CD14-positive monocyte (primary cell): ENCODE data around the gene SNW1. TPM values are rescaled to one million over a fixed set of nuclear protein-coding genes. Genes with fewer than 3 reads are reported as not detected.

Experiments
- DNase-seq, 3 donors: peaks; one replicate each; pipeline ENCODE4 v3.0.0-alpha.2; 2011 to 2022
- H2AFZ ChIP-seq: 2 replicates; pipeline ENCODE4 v1.6.0; 2012; ENCODE audit warnings: mild to moderate bottlenecking, low read depth, low read length, inconsistent platforms; ENCODE audit not compliant: insufficient read depth, poor library complexity, severe bottlenecking
- H3K27ac ChIP-seq, 2 donors: 1 replicate in 1 of 2; 2 replicates in 1 of 2; pipeline ENCODE4 v1.5.1; 2012 to 2013; ENCODE audit warnings: low read length in 2 of 2, control low read depth in 1 of 2, inconsistent platforms in 1 of 2, low read depth in 1 of 2, mild to moderate bottlenecking in 1 of 2
- H3K27me3 ChIP-seq, 2 donors: one replicate each; pipeline versions ENCODE4 v1.6.0 to v1.6.1; 2011 to 2013; ENCODE audit warnings: low read length in 2 of 2; ENCODE audit not compliant: control insufficient read depth in 2 of 2, insufficient read depth in 2 of 2
- H3K36me3 ChIP-seq, 2 donors: replicated peaks in 1 of 2; 1 replicate in 1 of 2; 2 replicates in 1 of 2; pipeline versions ENCODE4 v1.5.1 to v1.6.1; 2012 to 2013; ENCODE audit warnings: low read length in 2 of 2, control low read depth in 1 of 2, inconsistent platforms in 1 of 2, mild to moderate bottlenecking in 1 of 2; ENCODE audit not compliant: insufficient read depth in 2 of 2, control insufficient read depth in 1 of 2
- H3K4me1 ChIP-seq, 2 donors: 1 replicate in 1 of 2; 2 replicates in 1 of 2; pipeline versions ENCODE4 v1.5.1 to v1.6.1; 2012 to 2013; ENCODE audit warnings: low read length in 2 of 2, control low read depth in 1 of 2, inconsistent platforms in 1 of 2, mild to moderate bottlenecking in 1 of 2, moderate library complexity in 1 of 2; ENCODE audit not compliant: insufficient read depth in 2 of 2, control insufficient read depth in 1 of 2
- H3K4me2 ChIP-seq: replicated peaks from 2 replicates; pipeline ENCODE3; 2012; ENCODE audit warnings: low read length, moderate library complexity, mild to moderate bottlenecking; ENCODE audit not compliant: poor library complexity, severe bottlenecking; ENCODE audit errors: extremely low read depth
- H3K4me3 ChIP-seq, 3 experiments: fragments of 200-600 bp in 1 of 3; sonication (generic) in 1 of 3; replicated peaks in 1 of 3; 1 replicate in 2 of 3; 2 replicates in 1 of 3; pipeline ENCODE4 v1.5.1; 2011 to 2013; ENCODE audit warnings: low read length in 3 of 3, mild to moderate bottlenecking in 3 of 3, control low read depth in 2 of 3, low read depth in 2 of 3, inconsistent platforms in 1 of 3, moderate library complexity in 1 of 3
- H3K79me2 ChIP-seq: 2 replicates; pipeline ENCODE4 v1.6.0; 2012; ENCODE audit warnings: mild to moderate bottlenecking, control low read depth, inconsistent platforms, low read length, moderate library complexity; ENCODE audit not compliant: insufficient read depth
- H3K9ac ChIP-seq: 2 replicates; pipeline ENCODE4 v1.6.0; 2017; ENCODE audit warnings: low read length, mild to moderate bottlenecking; ENCODE audit not compliant: insufficient read depth, poor library complexity, severe bottlenecking
- H3K9me3 ChIP-seq, 2 donors: replicated peaks in 1 of 2; 1 replicate in 1 of 2; 2 replicates in 1 of 2; pipeline versions ENCODE4 v1.5.1 to v1.6.1; 2012 to 2013; ENCODE audit warnings: low read length in 2 of 2, control low read depth in 1 of 2; ENCODE audit not compliant: control insufficient read depth in 1 of 2, insufficient read depth in 1 of 2
- H4K20me1 ChIP-seq: 2 replicates; pipeline ENCODE4 v1.6.0; 2012; ENCODE audit warnings: mild to moderate bottlenecking, low read length, control low read depth, moderate library complexity; ENCODE audit not compliant: insufficient read depth
- H3K27ac Mint-ChIP-seq, 7 donors: one replicate each; pipeline ENCODE4 v1.8.0; 2020; ENCODE audit warnings: mild to moderate bottlenecking in 7 of 7, mixed read lengths in 7 of 7, moderate library complexity in 6 of 7, inconsistent platforms in 2 of 7
- H3K27me3 Mint-ChIP-seq, 3 donors: one replicate each; pipeline ENCODE4 v1.8.0; 2021 to 2022; ENCODE audit warnings: low read depth in 3 of 3, mild to moderate bottlenecking in 3 of 3, mixed read lengths in 3 of 3, moderate library complexity in 3 of 3, inconsistent platforms in 1 of 3
- H3K36me3 Mint-ChIP-seq, 2 donors: one replicate each; pipeline ENCODE4 v1.8.0; 2020; ENCODE audit warnings: mixed read lengths in 2 of 2, inconsistent platforms in 1 of 2, mild to moderate bottlenecking in 1 of 2
- H3K4me1 Mint-ChIP-seq: one replicate; pipeline ENCODE4 v1.8.0; 2020; ENCODE audit warnings: mild to moderate bottlenecking, mixed read lengths
- H3K4me3 Mint-ChIP-seq, 2 donors: one replicate each; pipeline ENCODE4 v1.8.0; 2020; ENCODE audit warnings: mild to moderate bottlenecking in 2 of 2, mixed read lengths in 2 of 2, moderate library complexity in 1 of 2
- H3K9me3 Mint-ChIP-seq, 7 donors: one replicate each; pipeline ENCODE4 v1.8.0; 2020 to 2022; ENCODE audit warnings: mixed read lengths in 7 of 7, mild to moderate bottlenecking in 6 of 7, moderate library complexity in 6 of 7, inconsistent platforms in 2 of 7
- WGBS: methylation state at CpG from one replicate; pipeline ENCODE4 v1.1.5; 2013; ENCODE audit warnings: missing lambda C conversion rate; ENCODE audit not compliant: insufficient coverage; 5-methylcytosine and 5-hydroxymethylcytosine counted together
- intact Hi-C, 2 donors: fragments of 100-400 bp; cut with micrococcal nuclease; formaldehyde crosslinking; loops; one replicate each; pipeline versions ENCODE4 v1.15.0 to v1.15.1; 2023
- polyA plus RNA-seq, 3 donors: library from polyadenylated mRNA; depleted of rRNA in 1 of 3; unstranded in 2 of 3; stranded (reverse) in 1 of 3; fragments of 300-500 nt in 2 of 3; fragments of >200 nt in 1 of 3; fragmentation: Illumina TruSeq in 2 of 3; gene quantifications; 1 replicate in 2 of 3; 2 replicates in 1 of 3; pipeline ENCODE4 v1.2.3, GENCODE V29; 2012 to 2021
- TF ChIP-seq, protein P1 (sequence below): fragments of 200-600 bp; IDR thresholded peaks from one replicate; pipeline ENCODE4 v1.8.0; 2022; ENCODE audit warnings: antibody characterized with exemption, mild to moderate bottlenecking

SNW1 gene
- polyA plus RNA-seq, 3 donors = 17.4 to 74.6 (median 50.6) TPM

DNA sequence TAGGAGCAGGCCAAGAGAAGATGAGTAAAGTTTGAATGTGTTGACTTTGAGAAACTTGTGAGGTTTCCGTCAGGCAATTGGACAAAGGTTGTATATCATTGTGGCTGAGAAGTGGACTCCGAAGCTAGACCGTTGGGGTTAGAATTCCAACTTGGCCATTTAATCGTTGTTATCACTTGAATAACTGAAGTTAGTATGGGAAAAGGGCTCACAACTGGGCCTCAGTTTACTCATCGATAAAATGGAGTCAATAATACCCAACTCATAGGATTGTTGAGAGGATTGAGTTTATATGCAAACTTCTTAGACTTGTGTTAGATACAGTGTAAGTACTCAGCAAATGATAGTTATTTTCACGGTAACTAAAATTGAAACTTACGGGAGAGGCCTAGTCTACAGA lies 52.2 kb downstream of the SNW1 start:
- Mint-ChIP-seq H3K27ac (peak overlapping the region in 6 of 7 donors; percentile 62 to 97 (median 91)), H3K9me3 (no peaks in the 10 kb centered on the region), H3K36me3 (peaks cover 34 to 54% of the 10 kb centered on the region in 2 donors), H3K4me3 (peak overlapping the region; percentile 92 to 97), H3K4me1 (peaks cover 28% of the 10 kb centered on the region), H3K27me3 (no peaks in the 10 kb centered on the region)
- H3K4me1 ChIP-seq = peaks cover 23 to 32% of the 10 kb centered on the region in 2 donors
- H3K27ac ChIP-seq = peak overlapping the region in 1 of 2 donors; percentile 83
- peak overlapping the region; percentile 98 to 100 (median 98) for H3K4me3 ChIP-seq
- no peaks in the 10 kb centered on the region for H3K9me3 ChIP-seq
- peak overlapping the region; percentile 75 for H3K9ac ChIP-seq
- no peaks in the 10 kb centered on the region for H3K27me3 ChIP-seq
- H3K36me3 ChIP-seq = peaks cover 34 to 50% of the 10 kb centered on the region in 2 donors
- peak overlapping the region; percentile 97 for H2AFZ ChIP-seq
- peaks cover 91% of the 10 kb centered on the region for H3K79me2 ChIP-seq
- TF ChIP-seq, protein P1, sequence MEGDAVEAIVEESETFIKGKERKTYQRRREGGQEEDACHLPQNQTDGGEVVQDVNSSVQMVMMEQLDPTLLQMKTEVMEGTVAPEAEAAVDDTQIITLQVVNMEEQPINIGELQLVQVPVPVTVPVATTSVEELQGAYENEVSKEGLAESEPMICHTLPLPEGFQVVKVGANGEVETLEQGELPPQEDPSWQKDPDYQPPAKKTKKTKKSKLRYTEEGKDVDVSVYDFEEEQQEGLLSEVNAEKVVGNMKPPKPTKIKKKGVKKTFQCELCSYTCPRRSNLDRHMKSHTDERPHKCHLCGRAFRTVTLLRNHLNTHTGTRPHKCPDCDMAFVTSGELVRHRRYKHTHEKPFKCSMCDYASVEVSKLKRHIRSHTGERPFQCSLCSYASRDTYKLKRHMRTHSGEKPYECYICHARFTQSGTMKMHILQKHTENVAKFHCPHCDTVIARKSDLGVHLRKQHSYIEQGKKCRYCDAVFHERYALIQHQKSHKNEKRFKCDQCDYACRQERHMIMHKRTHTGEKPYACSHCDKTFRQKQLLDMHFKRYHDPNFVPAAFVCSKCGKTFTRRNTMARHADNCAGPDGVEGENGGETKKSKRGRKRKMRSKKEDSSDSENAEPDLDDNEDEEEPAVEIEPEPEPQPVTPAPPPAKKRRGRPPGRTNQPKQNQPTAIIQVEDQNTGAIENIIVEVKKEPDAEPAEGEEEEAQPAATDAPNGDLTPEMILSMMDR = no peak
- peaks cover 5% of the 10 kb centered on the region for H4K20me1 ChIP-seq
- H3K4me2 ChIP-seq = peak overlapping the region; percentile 75
- intact Hi-C loops = loop anchor here (5.0 to 10.0 kb wide), 4 partner anchors 51 to 251 kb away; partner anchors contain the start of genes AHSA1 (in 1 of the 2), SNW1 (in 1 of the 2) and VIPAS39 (in 1 of the 2)
- 6% methylated on average over 3 of the region's 7 CpGs for WGBS
- DNase-seq = no peak

DNA sequence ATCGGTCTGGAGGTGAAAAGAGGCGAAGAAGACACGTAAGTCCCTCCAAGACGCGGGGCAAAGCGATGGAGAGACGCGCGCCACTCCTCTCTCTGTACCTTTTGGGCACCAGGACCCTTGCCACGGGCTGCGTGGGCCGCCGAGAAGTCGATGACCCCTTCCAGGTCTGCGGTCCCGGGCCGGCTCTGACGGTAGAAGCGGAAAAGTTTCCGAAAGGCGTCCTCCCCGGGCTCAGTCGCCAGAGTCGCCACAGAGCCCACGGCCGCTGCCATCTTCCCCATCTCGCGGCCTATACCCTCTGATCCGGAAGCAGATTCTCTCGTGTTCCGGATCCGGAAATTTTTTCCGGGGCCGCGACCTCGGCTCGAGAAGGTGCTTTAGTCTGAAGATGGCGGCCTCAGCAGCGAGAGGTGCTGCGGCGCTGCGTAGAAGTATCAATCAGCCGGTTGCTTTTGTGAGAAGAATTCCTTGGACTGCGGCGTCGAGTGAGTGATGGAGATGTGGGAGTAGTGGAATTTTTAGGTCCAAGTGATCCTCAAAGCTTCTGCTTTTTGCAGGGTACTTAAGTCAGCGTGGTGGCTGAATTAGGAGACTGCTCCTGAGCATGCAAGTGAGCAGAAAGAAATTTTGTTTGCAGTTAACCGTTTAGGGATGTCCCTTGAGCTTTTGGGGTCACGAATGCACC lies 53.1 kb downstream of the SNW1 start, which contains the start of the genes ALKBH1 and SLIRP:
TSS of gene ALKBH1 (minus strand) at position 300 of the 685 bp plus-strand sequence. CDS start at position 281, 19 bp downstream.
TSS of gene SLIRP (plus strand) at position 380 of the 685 bp plus-strand sequence. CDS start at position 389, 9 bp downstream.
- Mint-ChIP-seq H3K36me3 (peaks cover 30 to 54% of the 10 kb centered on the region in 2 donors), H3K4me1 (peaks cover 28% of the 10 kb centered on the region), H3K27ac (peak within 1 kb of the TSS; percentile 62 to 97 (median 90)), H3K9me3 (no peaks in the 10 kb centered on the region), H3K4me3 (peak within 1 kb of the TSS; percentile 92 to 97), H3K27me3 (no peaks in the 10 kb centered on the region)
- TF ChIP-seq, protein P1 = no peak
- Histone ChIP-seq H3K79me2 (peaks cover 86% of the 10 kb centered on the region), H3K4me2 (peak within 1 kb of the TSS; percentile 75), H3K27ac (peak within 1 kb of the TSS; percentile 64 to 83), H3K4me3 (peak within 1 kb of the TSS; percentile 98 to 100 (median 98)), H4K20me1 (peaks cover 5% of the 10 kb centered on the region), H2AFZ (peak within 1 kb of the TSS; percentile 97), H3K27me3 (no peaks in the 10 kb centered on the region), H3K36me3 (peaks cover 34 to 52% of the 10 kb centered on the region in 2 donors), H3K4me1 (peaks cover 23 to 32% of the 10 kb centered on the region in 2 donors), H3K9ac (peak within 1 kb of the TSS; percentile 75), H3K9me3 (no peaks in the 10 kb centered on the region)
- peak; percentile 80 to 85 (median 82) for DNase-seq
- intact Hi-C loops = loop anchor here (5.0 to 10.0 kb wide), 4 partner anchors 51 to 251 kb away; partner anchors contain the start of genes AHSA1 (in 1 of the 2), SNW1 (in 1 of the 2) and VIPAS39 (in 1 of the 2)
- under 1% methylated on average over 49 of the region's 49 CpGs for WGBS
